Measurements from ENCODE around the gene LRIT3. TPM values are rescaled to one million over a fixed set of nuclear protein-coding genes. Genes with fewer than 3 reads are reported as not detected.

LRIT3 gene
- total and polyA plus RNA-seq, 2 donors (not counting 3 experiments of a cell fraction or from before 2014, with no cell fraction given), result 0.06 to 0.13 TPM

DNA sequence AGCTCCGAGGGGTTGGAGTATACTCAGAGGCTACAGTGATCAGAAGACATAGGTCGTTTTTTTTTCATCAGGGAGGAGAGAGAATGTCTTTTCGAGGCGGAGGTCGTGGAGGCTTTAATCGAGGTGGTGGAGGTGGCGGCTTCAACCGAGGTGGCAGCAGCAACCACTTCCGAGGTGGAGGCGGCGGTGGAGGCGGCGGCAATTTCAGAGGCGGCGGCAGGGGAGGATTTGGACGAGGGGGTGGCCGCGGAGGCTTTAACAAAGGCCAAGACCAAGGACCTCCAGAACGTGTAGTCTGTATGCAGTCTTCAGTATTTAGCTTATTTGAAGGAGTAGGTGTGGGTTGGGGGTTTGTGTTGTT, 31.8 kb upstream of the LRIT3 start:
- Histone ChIP-seq H3K9me1 (replicated peaks; ENCODE audit: control insufficient read depth, extremely low read depth, insufficient read depth, low read length) (no peaks in the 10 kb centered on the region), H3K4me2 (ENCODE audit: insufficient read depth, low read length) (peak overlapping the region; percentile 87), H3K9me3 (replicated peaks; ENCODE audit: control insufficient read depth, insufficient read depth, low read length) (no peaks in the 10 kb centered on the region), H3K9ac (replicated peaks; ENCODE audit: extremely low read depth, insufficient read depth, low read length) (peak overlapping the region; percentile 68), H3K36me3 (ENCODE audit: control insufficient read depth in 2 of 2, extremely low read depth in 1 of 2, insufficient read depth in 2 of 2, low read length in 2 of 2) (peaks cover 0 to 10% of the 10 kb centered on the region in 2 experiments), H3K79me2 (ENCODE audit: control insufficient read depth, insufficient read depth, low read length) (peaks cover 28% of the 10 kb centered on the region), H3K4me3 (replicated peaks in 1 of 3; ENCODE audit: insufficient read depth in 1 of 3, low read depth in 1 of 3, low read length in 3 of 3) (peak overlapping the region; percentile 35 to 92 (median 70)), H4K20me1 (replicated peaks; ENCODE audit: control insufficient read depth, extremely low read depth, insufficient read depth, low read length) (no peaks in the 10 kb centered on the region), H3K27me3 (ENCODE audit: control insufficient read depth in 2 of 2, insufficient read depth in 2 of 2, low read length in 2 of 2) (no peaks in the 10 kb centered on the region), H2AFZ (ENCODE audit: low read depth, low read length) (peak overlapping the region; percentile 76), H3K4me1 (ENCODE audit: control insufficient read depth, extremely low read depth, insufficient read depth, low read length) (peaks cover 13% of the 10 kb centered on the region), H3K27ac (ENCODE audit: insufficient read depth, low read depth, low read length) (peak overlapping the region; percentile 67)
- POLR2A ChIA-PET, result no interaction called here
- BruUV-seq (replicated peaks), result no TSS peak
- no peak for FAIRE-seq
- TF ChIP-seq POLR2A (IDR thresholded peaks at IDR 0.05; ENCODE audit: low read depth, low read length) (no peak), FOS (IDR thresholded peaks at IDR 0.05; ENCODE audit: borderline replicate concordance, insufficient read depth, low read length) (no peak), EZH2 (IDR thresholded peaks at IDR 0.05; ENCODE audit: borderline replicate concordance, low read depth, low read length, severe bottlenecking) (no peak), JUN (IDR thresholded peaks at IDR 0.05; ENCODE audit: borderline replicate concordance, insufficient read depth, insufficient read length, low read depth) (no peak), POLR2AphosphoS5 (IDR thresholded peaks at IDR 0.05; ENCODE audit: insufficient read depth, low read depth, low read length) (no peak), MYC (IDR thresholded peaks at IDR 0.05; ENCODE audit: low read depth, low read length) (no peak), GATA2 (IDR thresholded peaks at IDR 0.05; ENCODE audit: insufficient read depth, insufficient read length, low read depth, low read length) (no peak)
- TF ChIP-seq, protein P1, sequence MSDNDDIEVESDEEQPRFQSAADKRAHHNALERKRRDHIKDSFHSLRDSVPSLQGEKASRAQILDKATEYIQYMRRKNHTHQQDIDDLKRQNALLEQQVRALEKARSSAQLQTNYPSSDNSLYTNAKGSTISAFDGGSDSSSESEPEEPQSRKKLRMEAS (IDR thresholded peaks at IDR 0.05; ENCODE audit: insufficient read depth, insufficient read length), result no peak
- TF ChIP-seq, protein P2, sequence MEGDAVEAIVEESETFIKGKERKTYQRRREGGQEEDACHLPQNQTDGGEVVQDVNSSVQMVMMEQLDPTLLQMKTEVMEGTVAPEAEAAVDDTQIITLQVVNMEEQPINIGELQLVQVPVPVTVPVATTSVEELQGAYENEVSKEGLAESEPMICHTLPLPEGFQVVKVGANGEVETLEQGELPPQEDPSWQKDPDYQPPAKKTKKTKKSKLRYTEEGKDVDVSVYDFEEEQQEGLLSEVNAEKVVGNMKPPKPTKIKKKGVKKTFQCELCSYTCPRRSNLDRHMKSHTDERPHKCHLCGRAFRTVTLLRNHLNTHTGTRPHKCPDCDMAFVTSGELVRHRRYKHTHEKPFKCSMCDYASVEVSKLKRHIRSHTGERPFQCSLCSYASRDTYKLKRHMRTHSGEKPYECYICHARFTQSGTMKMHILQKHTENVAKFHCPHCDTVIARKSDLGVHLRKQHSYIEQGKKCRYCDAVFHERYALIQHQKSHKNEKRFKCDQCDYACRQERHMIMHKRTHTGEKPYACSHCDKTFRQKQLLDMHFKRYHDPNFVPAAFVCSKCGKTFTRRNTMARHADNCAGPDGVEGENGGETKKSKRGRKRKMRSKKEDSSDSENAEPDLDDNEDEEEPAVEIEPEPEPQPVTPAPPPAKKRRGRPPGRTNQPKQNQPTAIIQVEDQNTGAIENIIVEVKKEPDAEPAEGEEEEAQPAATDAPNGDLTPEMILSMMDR (IDR thresholded peaks at IDR 0.05; ENCODE audit: extremely low read depth in 1 of 2, insufficient read depth in 1 of 2, low read depth in 1 of 2, low read length in 2 of 2), result no peak
- intact Hi-C loops (cut with micrococcal nuclease), result loop anchor here (10.0 kb wide), 1 partner anchor 1141 kb away; no protein-coding TSS in a partner anchor
- no peak for DNase-seq (ENCODE audit: low read depth, low spot score)
- CTCF ChIA-PET, result interaction anchor here (0.9 to 1.2 kb wide), 2 partner anchors 388 to 389 kb away, joined by 4 to 6 read pairs; no protein-coding TSS in a partner anchor
- dilution Hi-C loops (cut with MboI; ENCODE audit: extremely low pct_ligation_motif_present, low sequenced_read_pairs), result no loop called here
